RCC 7860 (cell line): ENCODE data around the gene ZBTB1.
A peak's percentile ranks its signal among the peaks of the same experiment; 100 is the strongest.
"Not testable (repeated sequence)": the region's sequence is repeated elsewhere in the genome, so short reads cannot be mapped to it uniquely, and the experiment has no call there.

ENCODE experiments used
- DNase-seq: peaks from one replicate; pipeline ENCODE4 v3.0.0-alpha.2; 2015; ENCODE audit warnings: low spot score
- FAIRE-seq: peaks from 2 replicates; lab custom pipeline; 2012; peaks lifted over from hg19 to GRCh38; lab: Jason Lieb, UNC

Gene ZBTB1

DNA sequence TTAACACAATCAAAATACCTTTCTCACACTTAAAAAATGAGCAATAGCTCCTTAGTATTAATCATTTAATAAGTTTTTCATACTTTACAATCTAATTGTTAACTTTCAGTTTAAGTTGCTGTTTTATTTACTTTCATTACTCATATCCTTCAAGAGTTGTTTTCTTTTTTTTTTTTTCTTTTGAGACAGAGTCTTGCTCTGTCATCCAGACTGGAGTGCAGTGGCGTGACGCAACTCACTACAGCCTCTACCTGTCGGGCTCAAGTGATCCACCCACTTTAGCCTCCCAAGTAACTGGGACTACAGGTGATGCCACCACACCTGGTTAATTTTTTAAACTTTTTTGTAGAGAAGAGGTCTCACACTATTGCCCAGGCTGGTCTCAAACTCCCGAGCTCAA, 16.1 kb downstream of the ZBTB1 start:
- FAIRE-seq (no peak), DNase-seq (no peak)

DNA sequence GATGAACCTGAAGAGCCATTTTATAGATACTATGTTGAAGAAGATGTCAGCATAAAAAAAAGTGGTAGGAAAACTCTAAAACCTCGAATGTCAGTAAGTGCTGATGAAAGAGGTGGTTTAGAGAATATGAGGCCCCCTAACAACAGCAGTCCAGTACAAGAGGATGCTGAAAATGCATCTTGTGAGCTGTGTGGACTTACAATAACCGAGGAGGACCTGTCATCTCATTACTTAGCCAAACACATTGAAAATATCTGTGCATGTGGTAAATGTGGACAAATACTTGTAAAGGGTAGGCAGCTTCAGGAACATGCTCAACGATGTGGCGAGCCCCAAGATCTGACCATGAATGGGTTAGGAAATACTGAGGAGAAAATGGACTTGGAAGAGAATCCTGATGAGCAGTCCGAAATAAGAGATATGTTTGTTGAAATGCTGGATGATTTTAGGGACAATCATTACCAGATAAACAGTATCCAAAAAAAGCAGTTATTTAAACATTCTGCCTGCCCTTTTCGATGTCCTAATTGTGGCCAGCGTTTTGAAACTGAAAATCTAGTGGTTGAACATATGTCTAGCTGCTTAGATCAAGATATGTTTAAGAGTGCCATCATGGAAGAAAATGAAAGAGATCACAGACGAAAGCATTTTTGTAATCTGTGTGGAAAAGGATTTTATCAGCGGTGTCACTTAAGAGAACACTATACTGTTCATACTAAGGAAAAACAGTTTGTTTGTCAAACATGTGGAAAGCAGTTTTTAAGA, 18.2 kb downstream of the ZBTB1 start:
- no peak for DNase-seq
- no peak for FAIRE-seq

DNA sequence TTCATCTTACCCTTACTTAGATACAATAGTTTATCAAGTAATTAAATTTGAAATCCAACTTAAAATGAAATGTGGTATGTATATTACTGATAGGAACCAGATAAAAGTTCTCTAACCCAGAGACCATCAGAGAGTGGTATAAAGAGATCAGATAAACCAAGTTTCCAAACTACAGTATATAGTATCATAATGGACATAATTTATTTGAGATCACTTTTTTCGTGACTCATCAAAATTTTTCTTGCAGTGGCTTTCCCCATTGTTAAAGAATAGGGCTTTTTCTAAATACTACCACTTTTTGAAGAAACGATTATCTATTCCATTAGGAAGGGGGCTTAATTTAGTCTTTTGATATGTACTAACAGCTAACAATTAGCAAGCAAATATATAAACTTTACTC, 20.8 kb downstream of the ZBTB1 start:
- FAIRE-seq (no peak), DNase-seq (no peak)

DNA sequence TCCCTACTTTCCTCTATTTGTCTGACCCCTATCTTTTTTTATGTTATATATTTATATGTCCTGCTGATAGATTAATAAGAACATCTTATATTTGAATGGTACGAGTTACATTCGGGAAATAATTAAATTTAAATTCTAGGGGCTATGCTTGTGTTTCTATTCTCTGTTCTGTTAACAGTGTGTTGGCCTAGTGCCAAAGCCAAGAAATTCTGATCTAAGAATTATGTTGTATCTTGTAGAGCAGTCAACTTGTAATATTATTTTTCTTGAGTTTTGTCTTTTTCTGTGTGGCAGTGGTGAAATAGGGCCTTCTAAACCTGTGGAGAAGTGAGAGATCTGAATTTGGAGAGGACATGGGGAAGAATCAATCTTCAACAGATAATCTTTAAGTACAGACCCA, 27.0 kb downstream of the ZBTB1 start:
- no peak for FAIRE-seq

DNA sequence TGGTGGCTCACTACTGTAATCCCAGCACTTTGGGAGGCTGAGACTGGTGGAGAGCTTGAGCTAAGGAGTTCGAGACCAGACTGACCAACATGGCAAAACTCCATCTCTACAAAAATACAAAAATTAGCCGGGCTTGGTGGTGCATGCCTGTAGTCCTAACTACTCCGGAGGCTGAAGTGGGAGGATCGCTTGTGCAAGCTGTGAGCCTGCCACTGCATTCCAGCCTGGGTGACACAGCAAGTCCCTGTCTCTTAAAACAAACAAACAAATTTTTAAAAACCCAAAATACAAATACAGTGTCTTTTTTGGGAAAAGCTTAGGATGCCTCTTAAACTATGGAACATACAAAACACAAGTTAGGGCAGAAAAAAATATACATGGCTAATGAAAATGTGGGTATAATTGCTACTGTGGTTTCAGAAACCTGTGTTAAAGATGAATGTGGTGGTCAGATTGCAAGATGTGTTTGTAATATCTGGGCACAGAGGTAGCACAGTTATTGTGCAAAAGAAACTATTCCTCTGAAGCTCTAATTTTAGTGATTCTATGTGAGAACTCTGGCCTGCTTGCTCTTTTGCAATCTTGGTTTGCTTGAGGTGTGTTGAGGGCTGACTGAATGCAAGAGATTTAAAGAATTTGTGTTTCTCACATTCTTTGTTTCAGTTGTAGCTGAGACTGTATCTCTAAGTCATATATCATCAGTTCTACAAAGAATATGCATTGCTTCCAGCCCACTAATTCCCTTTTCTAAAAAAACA, 32.1 kb downstream of the ZBTB1 start:
- DNase-seq, result no peak
- FAIRE-seq, result no peak

More for the DNA sequence above, 27.0 kb downstream of the ZBTB1 start:
- DNase-seq, result no peak

DNA sequence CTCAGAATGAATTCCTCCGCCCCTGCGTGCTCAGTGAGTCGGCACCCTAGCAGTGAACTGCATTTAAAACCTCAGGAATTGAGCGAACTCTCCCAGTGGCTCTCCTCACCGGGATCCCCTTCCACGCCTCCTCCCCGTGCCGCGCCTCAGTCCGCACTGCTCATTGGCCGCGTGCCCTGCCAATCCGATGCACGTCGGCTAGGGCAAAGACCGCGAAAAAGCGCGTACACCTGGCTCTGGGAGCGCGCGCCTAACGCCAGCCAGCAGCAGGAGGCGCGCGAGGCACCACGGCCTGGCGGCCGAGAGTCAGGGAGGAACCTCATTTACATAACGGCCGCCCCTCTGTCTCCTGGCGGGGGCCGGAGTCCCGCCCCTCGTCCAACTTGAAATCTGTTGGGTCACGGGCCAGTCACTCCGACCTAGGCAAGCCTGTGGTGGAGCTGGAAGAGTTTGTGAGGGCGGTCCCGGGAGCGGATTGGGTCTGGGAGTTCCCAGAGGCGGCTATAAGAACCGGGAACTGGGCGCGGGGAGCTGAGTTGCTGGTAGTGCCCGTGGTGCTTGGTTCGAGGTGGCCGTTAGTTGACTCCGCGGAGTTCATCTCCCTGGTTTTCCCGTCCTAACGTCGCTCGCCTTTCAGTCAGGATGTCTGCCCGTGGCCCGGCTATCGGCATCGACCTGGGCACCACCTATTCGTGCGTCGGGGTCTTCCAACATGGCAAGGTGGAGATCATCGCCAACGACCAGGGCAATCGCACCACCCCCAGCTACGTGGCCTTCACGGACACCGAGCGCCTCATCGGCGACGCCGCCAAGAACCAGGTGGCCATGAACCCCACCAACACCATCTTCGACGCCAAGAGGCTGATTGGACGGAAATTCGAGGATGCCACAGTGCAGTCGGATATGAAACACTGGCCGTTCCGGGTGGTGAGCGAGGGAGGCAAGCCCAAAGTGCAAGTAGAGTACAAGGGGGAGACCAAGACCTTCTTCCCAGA, 35.9 kb downstream of the ZBTB1 start, which contains the start of gene HSPA2:
HSPA2 (plus strand) TSS at position 534 of the 995 bp plus-strand sequence; CDS start at position 643, 109 bp downstream.
- FAIRE-seq (peak; percentile 37), DNase-seq (peak; percentile 83)

DNA sequence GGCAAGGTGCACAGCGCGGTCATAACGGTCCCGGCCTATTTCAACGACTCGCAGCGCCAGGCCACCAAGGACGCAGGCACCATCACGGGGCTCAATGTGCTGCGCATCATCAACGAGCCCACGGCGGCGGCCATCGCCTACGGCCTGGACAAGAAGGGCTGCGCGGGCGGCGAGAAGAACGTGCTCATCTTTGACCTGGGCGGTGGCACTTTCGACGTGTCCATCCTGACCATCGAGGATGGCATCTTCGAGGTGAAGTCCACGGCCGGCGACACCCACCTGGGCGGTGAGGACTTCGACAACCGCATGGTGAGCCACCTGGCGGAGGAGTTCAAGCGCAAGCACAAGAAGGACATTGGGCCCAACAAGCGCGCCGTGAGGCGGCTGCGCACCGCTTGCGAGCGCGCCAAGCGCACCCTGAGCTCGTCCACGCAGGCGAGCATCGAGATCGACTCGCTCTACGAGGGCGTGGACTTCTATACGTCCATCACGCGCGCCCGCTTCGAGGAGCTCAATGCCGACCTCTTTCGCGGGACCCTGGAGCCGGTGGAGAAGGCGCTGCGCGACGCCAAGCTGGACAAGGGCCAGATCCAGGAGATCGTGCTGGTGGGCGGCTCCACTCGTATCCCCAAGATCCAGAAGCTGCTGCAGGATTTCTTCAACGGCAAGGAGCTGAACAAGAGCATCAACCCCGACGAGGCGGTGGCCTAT, 36.8 kb downstream of the ZBTB1 start:
- FAIRE-seq (no peak), DNase-seq (no peak)

DNA sequence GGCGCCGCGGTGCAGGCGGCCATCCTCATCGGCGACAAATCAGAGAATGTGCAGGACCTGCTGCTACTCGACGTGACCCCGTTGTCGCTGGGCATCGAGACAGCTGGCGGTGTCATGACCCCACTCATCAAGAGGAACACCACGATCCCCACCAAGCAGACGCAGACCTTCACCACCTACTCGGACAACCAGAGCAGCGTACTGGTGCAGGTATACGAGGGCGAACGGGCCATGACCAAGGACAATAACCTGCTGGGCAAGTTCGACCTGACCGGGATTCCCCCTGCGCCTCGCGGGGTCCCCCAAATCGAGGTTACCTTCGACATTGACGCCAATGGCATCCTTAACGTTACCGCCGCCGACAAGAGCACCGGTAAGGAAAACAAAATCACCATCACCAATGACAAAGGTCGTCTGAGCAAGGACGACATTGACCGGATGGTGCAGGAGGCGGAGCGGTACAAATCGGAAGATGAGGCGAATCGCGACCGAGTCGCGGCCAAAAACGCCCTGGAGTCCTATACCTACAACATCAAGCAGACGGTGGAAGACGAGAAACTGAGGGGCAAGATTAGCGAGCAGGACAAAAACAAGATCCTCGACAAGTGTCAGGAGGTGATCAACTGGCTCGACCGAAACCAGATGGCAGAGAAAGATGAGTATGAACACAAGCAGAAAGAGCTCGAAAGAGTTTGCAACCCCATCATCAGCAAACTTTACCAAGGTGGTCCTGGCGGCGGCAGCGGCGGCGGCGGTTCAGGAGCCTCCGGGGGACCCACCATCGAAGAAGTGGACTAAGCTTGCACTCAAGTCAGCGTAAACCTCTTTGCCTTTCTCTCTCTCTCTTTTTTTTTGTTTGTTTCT, 37.6 kb downstream of the ZBTB1 start:
- FAIRE-seq, result no peak
- DNase-seq, result no peak

DNA sequence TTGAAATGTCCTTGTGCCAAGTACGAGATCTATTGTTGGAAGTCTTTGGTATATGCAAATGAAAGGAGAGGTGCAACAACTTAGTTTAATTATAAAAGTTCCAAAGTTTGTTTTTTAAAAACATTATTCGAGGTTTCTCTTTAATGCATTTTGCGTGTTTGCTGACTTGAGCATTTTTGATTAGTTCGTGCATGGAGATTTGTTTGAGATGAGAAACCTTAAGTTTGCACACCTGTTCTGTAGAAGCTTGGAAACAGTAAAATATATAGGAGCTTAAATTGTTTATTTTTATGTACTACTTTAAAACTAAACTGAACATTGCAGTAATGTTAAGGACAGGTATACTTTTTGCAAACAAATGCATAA, 38.2 kb downstream of the ZBTB1 start:
- FAIRE-seq (no peak), DNase-seq (no peak)

DNA sequence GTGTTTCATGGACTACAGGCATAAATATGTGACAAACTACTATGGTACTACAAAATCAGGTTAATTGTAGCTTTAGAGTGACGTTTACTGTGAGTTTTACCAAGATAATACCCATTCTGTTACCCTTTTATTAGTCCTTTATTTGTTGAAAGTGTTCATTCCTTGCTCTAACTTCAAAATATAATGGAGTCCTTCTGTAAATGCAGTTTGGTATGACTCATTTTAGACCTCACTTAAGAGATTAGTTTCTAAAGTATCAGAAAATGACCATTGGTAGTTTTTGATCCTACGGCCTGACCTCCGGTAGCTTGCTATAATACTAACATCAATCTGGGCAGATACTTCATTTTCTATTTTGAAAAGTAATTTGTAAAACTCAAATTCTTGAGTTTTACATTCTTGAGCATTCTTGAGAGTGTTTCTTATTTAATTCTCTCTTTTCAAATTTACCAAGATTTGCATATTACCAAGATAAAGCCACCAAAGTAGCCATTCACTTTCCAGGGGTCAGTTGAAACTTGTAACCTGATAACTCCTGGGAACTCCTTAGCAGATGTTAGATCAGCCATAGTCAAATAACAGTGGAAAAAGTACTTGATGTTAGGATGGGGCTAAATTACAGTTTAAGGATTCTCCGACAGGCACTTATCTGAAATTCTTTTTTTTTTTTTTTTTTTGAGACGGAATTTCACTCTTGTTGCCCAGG, 40.2 kb downstream of the ZBTB1 start:
- FAIRE-seq (no peak), DNase-seq (no peak)

DNA sequence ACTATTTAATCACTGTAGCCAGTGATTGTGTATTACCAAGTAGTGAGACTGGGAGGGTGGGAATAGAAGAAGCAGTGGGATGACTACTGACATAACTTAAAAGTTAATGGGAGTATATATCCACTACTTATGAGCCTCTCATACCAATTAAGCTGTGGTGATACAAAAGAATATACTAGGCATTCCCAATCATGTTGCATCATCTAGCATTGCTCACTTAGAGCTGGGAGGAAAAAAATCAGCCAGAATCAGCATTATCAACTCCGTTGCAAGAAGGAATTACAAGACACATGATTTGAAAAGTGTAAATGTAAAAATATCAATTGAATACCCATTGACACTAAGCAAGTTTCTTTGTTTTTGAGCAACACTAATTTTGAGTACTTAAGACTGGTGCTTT, 44.4 kb downstream of the ZBTB1 start:
- DNase-seq, result no peak
- FAIRE-seq, result no peak

DNA sequence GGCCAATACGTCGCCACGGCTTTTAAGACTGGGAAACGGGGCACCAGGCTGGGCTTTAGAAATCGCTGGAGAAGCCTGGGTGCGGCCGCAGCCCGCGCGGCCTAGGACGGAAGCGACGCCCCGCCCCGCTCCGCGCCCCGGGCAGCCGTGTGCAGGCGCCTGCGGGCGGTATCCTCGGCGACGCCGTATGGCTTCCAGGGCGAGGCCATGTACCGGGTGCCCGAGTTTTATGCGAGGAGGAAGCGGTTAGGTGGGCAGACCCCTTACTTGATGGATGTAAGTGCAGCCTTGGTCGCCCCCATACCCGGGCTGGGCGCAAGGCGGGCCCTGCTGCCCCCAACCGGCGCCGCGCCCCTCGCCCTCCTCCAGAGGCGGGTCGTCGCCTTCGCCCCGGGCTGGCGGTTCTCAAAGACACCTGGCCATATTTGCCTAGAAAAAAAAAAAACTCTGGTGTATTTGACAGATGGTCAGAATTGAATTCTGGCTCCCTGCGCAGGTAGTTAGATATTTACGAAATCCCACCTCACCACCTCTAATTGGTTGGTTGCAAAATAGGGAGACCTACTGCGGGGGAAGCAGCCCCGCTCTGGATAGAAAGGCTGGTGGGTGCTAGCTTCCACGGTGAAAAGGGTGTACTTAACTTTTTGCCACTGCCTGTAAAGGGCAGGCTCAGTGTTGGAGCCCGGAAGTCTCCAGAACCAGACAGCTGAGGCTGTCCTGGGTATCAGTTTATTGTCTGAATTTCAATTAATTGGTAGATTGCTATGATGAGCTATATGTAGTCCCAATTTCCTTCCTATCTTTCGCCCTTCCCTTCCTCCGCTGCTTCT, 45.4 kb downstream of the ZBTB1 start, which contains the start of gene PPP1R36:
PPP1R36 (plus strand) TSS at position 171 of the 830 bp plus-strand sequence; CDS start at position 208, 37 bp downstream.
- FAIRE-seq (no peak), DNase-seq (no peak)

DNA sequence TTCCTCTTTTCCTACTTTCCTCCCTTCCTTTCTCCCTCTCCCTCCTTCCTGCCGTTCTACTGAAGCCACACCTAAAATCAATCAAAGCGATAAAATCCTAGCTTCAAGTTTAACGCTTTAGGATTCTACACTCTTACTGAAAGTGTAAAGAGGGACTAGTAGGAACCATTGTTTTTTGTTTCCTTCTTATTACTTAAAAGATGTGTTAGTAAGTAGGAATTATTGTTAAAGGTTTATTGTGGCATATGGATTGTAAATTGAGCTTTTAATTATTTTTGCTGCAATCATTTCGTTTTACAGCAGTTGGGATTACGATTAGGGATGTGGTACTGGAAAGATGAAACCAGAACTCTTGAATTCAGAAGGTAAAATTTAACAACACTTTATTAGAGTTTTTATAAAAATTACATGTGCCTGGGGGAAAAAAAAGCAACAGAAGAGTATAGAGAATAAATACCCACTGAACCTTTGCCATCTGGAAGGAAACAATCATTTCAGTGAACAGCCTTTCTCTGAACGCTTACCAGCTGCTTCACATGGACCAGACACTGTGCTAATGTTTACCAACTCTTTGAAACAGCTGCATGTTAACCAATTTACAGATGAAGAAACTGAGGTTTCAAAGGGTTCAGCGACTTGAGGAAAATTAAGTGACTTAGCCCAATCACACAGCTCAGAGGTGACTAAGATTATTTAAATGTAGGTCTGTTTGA, 46.2 kb downstream of the ZBTB1 start:
- no peak for DNase-seq
- FAIRE-seq, result no peak

DNA sequence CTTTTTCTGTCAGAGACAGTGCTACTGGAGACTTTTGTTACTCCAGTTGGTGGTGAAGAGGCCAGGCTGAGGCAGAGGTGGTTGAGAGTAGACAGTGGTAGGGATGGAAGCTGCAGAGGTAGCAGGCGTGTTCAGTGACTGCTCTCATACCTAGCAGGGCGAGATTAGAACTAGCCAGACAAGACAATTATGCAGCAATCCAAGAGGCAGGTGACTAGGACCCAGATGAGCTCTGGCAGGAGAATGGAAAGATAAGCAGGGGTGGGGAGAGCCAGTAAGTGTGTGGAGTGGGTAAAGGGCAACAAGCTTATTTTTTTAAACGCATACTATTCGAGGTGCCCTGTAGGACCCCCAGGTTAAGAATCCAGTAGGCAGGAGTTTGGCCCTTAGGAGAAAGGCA, 50.0 kb downstream of the ZBTB1 start:
- DNase-seq (no peak), FAIRE-seq (no peak)

DNA sequence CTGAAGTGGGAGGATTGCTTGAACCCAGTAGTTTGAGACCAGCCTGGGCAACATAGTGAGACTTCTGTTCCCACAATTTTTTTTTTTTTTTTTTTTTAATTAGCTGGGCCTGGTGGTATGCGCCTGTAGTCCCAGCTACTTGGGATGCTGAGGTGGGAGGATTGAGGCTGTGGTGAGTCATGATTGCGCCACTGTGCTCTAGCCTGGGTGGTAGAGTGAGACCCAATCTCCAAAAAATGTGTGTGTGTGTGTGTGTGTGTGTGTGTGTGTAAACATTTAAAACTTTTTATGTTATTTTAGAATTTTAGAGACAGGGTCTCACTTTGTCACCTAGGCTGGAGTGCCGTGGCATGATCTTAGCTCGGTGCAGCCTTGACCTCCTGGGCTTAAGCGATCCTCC, 52.0 kb downstream of the ZBTB1 start:
- DNase-seq, result no peak
- no peak for FAIRE-seq

DNA sequence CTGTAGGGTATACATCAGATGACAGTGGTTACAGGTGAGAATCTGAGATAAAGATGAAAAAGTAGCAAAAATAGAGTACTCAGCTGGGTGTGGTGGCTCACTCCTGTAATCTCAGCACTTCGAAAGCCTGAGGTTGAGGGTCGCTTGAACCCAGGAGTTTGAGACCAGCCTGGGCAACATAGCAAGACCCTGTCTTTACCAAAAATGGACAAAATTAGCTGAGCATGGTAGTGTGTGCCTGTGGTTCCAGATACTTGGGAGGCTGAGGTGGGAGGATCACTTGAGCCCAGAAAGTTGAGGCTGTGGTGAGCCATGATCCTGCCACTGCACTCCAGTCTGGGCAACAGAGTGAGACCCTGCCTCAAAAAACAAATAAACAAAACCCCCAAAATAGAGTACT, 53.6 kb downstream of the ZBTB1 start:
- not testable (repeated sequence) for DNase-seq, FAIRE-seq

DNA sequence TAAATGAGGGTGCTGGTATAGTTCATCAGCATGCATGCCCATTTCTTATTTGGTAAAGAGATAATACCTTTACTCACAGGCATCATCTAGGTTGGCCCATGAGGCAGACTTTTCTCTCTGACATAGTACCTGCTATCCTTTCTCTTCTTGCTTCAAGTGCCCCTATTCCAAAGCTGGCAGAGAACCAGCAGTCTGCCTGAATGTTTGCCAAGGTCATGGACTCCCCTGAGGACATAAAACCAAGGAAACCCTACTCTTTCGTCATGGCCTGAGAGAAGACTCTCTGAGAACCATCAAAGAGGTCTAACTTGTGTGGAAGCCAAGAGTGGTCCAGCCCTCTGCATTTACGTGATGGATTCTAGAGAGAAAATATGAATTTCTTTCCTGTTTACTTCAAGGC, 57.1 kb downstream of the ZBTB1 start:
- FAIRE-seq (no peak), DNase-seq (no peak)
